NK-92 treated with Interleukin-12 subunit alpha and Interleukin-12 subunit beta, amount 100 ng/mL, for 24 hours (cell line): Measurements from ENCODE around the gene ANO8.

Experiments used
- DNase-seq: peaks from one replicate; lab custom pipeline; 2025; lab: John Stamatoyannopoulos, UW

The ANO8 gene

GRCh38 chr19:17327654-17328516 is 6.8 kb downstream of the ANO8 start:
- DNase-seq, result no peak

- DNase-seq, result no peak
Observed at GRCh38 chr19:17327068-17327653, 7.5 kb downstream of the ANO8 start.

GRCh38 chr19:17326595-17326966 is 8.1 kb downstream of the ANO8 start:
- DNase-seq, result no peak

GRCh38 chr19:17325881-17326594 is 8.6 kb downstream of the ANO8 start:
- DNase-seq, result no peak

- no peak for DNase-seq
Observed at GRCh38 chr19:17325133-17325532, 9.5 kb downstream of the ANO8 start.

GRCh38 chr19:17324357-17325114 is 10.1 kb downstream of the ANO8 start:
- DNase-seq, result no peak

- DNase-seq, result no peak
Observed at GRCh38 chr19:17323964-17324332, 10.7 kb downstream of the ANO8 start.

GRCh38 chr19:17323300-17323963 is 11.2 kb downstream of the ANO8 start:
- DNase-seq, result no peak

- no peak for DNase-seq
Observed at GRCh38 chr19:17322854-17323253, 11.8 kb downstream of the ANO8 start.

GRCh38 chr19:17321655-17322489 is 12.8 kb downstream of the ANO8 start:
- no peak for DNase-seq

- no peak for DNase-seq
Observed at GRCh38 chr19:17320435-17320834, 14.2 kb downstream of the ANO8 start.

- DNase-seq, result no peak
Observed at GRCh38 chr19:17319473-17320238, 15.0 kb downstream of the ANO8 start.

- no peak for DNase-seq
Observed at GRCh38 chr19:17318966-17319365, 15.7 kb downstream of the ANO8 start.

GRCh38 chr19:17314007-17314593 is 20.6 kb downstream of the ANO8 start:
- DNase-seq, result no peak

GRCh38 chr19:17312189-17313113 is 22.2 kb downstream of the ANO8 start:
- DNase-seq, result no peak

GRCh38 chr19:17311455-17312188 is 23.0 kb downstream of the ANO8 start:
- no peak for DNase-seq

GRCh38 chr19:17309965-17310461 is 24.6 kb downstream of the ANO8 start:
- DNase-seq, result no peak
